DOHH2 (cell line): Measurements from ENCODE around the gene TIMM21.

Experiments
- EZH2phosphoT487 ChIP-seq: fragments of 200-600 bp; sonication (generic); IDR thresholded peaks from 2 replicates; pipeline ENCODE4 v1.6.1; 2017; ENCODE audit warnings: borderline replicate concordance, mild to moderate bottlenecking, antibody characterized with exemption, low read length, moderate library complexity, mixed read lengths
- TF ChIP-seq, protein P1 (sequence below): fragments of 200-600 bp; sonication (generic); IDR thresholded peaks from one replicate; pipeline ENCODE4 v1.5.1; 2014; ENCODE audit warnings: antibody characterized with exemption, mild to moderate bottlenecking, low read depth, low read length; ENCODE audit not compliant: poor library complexity, severe bottlenecking

DNA sequence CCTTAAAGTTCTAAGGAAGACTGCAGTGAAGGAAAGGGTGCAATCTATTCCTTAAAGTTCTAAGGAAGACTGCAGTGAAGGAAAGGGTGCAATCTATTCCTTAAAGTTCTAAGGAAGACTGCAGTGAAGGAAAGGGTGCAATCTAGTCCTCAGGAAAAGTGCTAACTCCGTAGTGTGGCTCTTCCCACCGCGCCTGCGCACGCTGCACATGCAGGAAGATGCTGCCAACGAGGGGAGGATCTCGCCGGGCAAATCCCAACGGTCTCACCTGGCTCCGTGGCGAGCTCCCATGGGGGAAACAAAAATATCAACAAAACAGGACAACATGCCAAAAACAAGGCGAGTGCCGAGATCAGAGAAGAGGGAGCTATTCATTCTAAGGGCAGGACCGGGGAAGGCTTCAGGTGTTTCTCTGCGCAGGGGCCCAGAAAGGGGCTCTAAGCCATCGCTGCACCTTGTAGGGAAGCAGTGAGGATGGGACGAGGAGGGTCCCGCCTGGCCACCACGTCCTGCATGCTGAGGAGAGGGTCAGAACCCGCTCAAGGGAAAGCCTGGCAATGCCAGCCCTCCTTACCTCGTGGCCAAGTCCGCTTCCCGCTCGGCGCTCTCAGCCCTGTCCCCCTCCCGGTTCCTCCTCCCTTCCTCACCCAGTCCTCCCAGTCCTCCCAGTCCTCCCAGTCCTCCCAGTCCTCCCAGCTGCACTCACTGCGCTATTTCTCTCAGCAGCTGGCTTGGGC, 24.5 kb downstream of the TIMM21 start:
- TF ChIP-seq EZH2phosphoT487 = no peak
- TF ChIP-seq, protein P1, sequence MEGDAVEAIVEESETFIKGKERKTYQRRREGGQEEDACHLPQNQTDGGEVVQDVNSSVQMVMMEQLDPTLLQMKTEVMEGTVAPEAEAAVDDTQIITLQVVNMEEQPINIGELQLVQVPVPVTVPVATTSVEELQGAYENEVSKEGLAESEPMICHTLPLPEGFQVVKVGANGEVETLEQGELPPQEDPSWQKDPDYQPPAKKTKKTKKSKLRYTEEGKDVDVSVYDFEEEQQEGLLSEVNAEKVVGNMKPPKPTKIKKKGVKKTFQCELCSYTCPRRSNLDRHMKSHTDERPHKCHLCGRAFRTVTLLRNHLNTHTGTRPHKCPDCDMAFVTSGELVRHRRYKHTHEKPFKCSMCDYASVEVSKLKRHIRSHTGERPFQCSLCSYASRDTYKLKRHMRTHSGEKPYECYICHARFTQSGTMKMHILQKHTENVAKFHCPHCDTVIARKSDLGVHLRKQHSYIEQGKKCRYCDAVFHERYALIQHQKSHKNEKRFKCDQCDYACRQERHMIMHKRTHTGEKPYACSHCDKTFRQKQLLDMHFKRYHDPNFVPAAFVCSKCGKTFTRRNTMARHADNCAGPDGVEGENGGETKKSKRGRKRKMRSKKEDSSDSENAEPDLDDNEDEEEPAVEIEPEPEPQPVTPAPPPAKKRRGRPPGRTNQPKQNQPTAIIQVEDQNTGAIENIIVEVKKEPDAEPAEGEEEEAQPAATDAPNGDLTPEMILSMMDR = no peak
